ENCODE measurements around the gene RIT2.

The RIT2 gene

GRCh38 chr18:42922363-42922762 lies 193.1 kb downstream of the RIT2 start:
- TF ChIP-seq EZH2 (optimal IDR thresholded peaks at IDR 0.05; ENCODE audit: low read depth, low read length) (no peak), CTCF (IDR thresholded peaks at IDR 0.05; ENCODE audit: low read length) (no peak), EZH2phosphoT487 (IDR thresholded peaks at IDR 0.05; ENCODE audit: low read length) (no peak)
- Histone ChIP-seq H3K9me2 (replicated peaks; ENCODE audit: insufficient read depth, low read length) (no peaks in the 10 kb centered on the region), H3K4me1 (ENCODE audit: low read length) (no peaks in the 10 kb centered on the region), H3K27ac (ENCODE audit: low read length) (no peak overlapping the region), H3K9ac (ENCODE audit: low read length) (no peak overlapping the region), H2AFZ (ENCODE audit: low read length) (no peak overlapping the region), H3K79me2 (ENCODE audit: low read length) (no peaks in the 10 kb centered on the region), H3K4me2 (ENCODE audit: low read depth, low read length) (no peak overlapping the region), H3K27me3 (replicated peaks; ENCODE audit: insufficient read depth, low read length) (no peaks in the 10 kb centered on the region), H3K4me3 (ENCODE audit: low read length) (no peak overlapping the region), H3K36me3 (replicated peaks; ENCODE audit: insufficient read depth, low read length) (no peaks in the 10 kb centered on the region), H3K9me3 (replicated peaks; ENCODE audit: insufficient read depth, low read length) (no peaks in the 10 kb centered on the region), H3F3A (ENCODE audit: insufficient read depth, low read length) (no peaks in the 10 kb centered on the region), H4K20me1 (ENCODE audit: insufficient read depth, low read length) (no peaks in the 10 kb centered on the region)
- DNase-seq = no peak

- no peak overlapping the region for H3K4me2 ChIP-seq (ENCODE audit: low read depth, low read length)
- no peaks in the 10 kb centered on the region for H3F3A ChIP-seq (ENCODE audit: insufficient read depth, low read length)
- H3K4me3 ChIP-seq (ENCODE audit: low read length) = no peak overlapping the region
- H3K9ac ChIP-seq (ENCODE audit: low read length) = no peak overlapping the region
- no peaks in the 10 kb centered on the region for H3K4me1 ChIP-seq (ENCODE audit: low read length)
- H3K27ac ChIP-seq (ENCODE audit: low read length) = no peak overlapping the region
- H4K20me1 ChIP-seq (ENCODE audit: insufficient read depth, low read length) = no peaks in the 10 kb centered on the region
- no peaks in the 10 kb centered on the region for H3K36me3 ChIP-seq (replicated peaks; ENCODE audit: insufficient read depth, low read length)
- H3K9me3 ChIP-seq (replicated peaks; ENCODE audit: insufficient read depth, low read length) = no peaks in the 10 kb centered on the region
- H3K27me3 ChIP-seq (replicated peaks; ENCODE audit: insufficient read depth, low read length) = no peaks in the 10 kb centered on the region
- H3K9me2 ChIP-seq (replicated peaks; ENCODE audit: insufficient read depth, low read length) = no peaks in the 10 kb centered on the region
- H3K79me2 ChIP-seq (ENCODE audit: low read length) = no peaks in the 10 kb centered on the region
- no peak for DNase-seq
- TF ChIP-seq CTCF (IDR thresholded peaks at IDR 0.05; ENCODE audit: low read length) = no peak
- H2AFZ ChIP-seq (ENCODE audit: low read length) = no peak overlapping the region
Measured at GRCh38 chr18:42921226-42921737, 194.2 kb downstream of the RIT2 start.

GRCh38 chr18:42920621-42921020 lies 194.9 kb downstream of the RIT2 start:
- no peaks in the 10 kb centered on the region for H4K20me1 ChIP-seq (ENCODE audit: insufficient read depth, low read length)
- H2AFZ ChIP-seq (ENCODE audit: low read length) = no peak overlapping the region
- H3K4me3 ChIP-seq (ENCODE audit: low read length) = no peak overlapping the region
- no peaks in the 10 kb centered on the region for H3K36me3 ChIP-seq (replicated peaks; ENCODE audit: insufficient read depth, low read length)
- no peaks in the 10 kb centered on the region for H3F3A ChIP-seq (ENCODE audit: insufficient read depth, low read length)
- H3K79me2 ChIP-seq (ENCODE audit: low read length) = no peaks in the 10 kb centered on the region
- H3K4me2 ChIP-seq (ENCODE audit: low read depth, low read length) = no peak overlapping the region
- no peak for TF ChIP-seq EZH2 (optimal IDR thresholded peaks at IDR 0.05; ENCODE audit: low read depth, low read length)
- TF ChIP-seq EZH2phosphoT487 (IDR thresholded peaks at IDR 0.05; ENCODE audit: low read length) = no peak
- TF ChIP-seq CTCF (IDR thresholded peaks at IDR 0.05; ENCODE audit: low read length) = no peak
- no peaks in the 10 kb centered on the region for H3K9me3 ChIP-seq (replicated peaks; ENCODE audit: insufficient read depth, low read length)
- H3K27me3 ChIP-seq (replicated peaks; ENCODE audit: insufficient read depth, low read length) = no peaks in the 10 kb centered on the region
- H3K4me1 ChIP-seq (ENCODE audit: low read length) = no peaks in the 10 kb centered on the region
- DNase-seq = no peak
- H3K9ac ChIP-seq (ENCODE audit: low read length) = no peak overlapping the region
- no peaks in the 10 kb centered on the region for H3K9me2 ChIP-seq (replicated peaks; ENCODE audit: insufficient read depth, low read length)
- H3K27ac ChIP-seq (ENCODE audit: low read length) = no peak overlapping the region
